HFFc6 (cell line): ENCODE measurements around the gene UNC5C. TPM values are rescaled to one million over a fixed set of nuclear protein-coding genes. Genes with fewer than 3 reads are reported as not detected.

ENCODE experiments used
- DNase-seq: peaks from one replicate; pipeline ENCODE4 v3.0.0-alpha.2; 2018
- H3K27ac Mint-ChIP-seq: 2 replicates; pipeline ENCODE4 v1.8.0; 2020; ENCODE audit warnings: mild to moderate bottlenecking, mixed read lengths
- H3K27me3 Mint-ChIP-seq: 2 replicates; pipeline ENCODE4 v1.8.0; 2021; ENCODE audit warnings: mild to moderate bottlenecking, moderate library complexity, mixed read lengths; ENCODE audit not compliant: insufficient read depth
- H3K36me3 Mint-ChIP-seq: 2 replicates; pipeline ENCODE4 v1.8.0; 2021; ENCODE audit warnings: low read depth, mixed read lengths
- H3K4me1 Mint-ChIP-seq: 2 replicates; pipeline ENCODE4 v1.8.0; 2020; ENCODE audit warnings: low read depth, mixed read lengths
- H3K4me3 Mint-ChIP-seq: 2 replicates; pipeline ENCODE4 v1.8.0; 2020; ENCODE audit warnings: mild to moderate bottlenecking, moderate library complexity, mixed read lengths
- H3K9me3 Mint-ChIP-seq: 2 replicates; pipeline ENCODE4 v1.8.0; 2020; ENCODE audit warnings: mild to moderate bottlenecking, mixed read lengths
- total RNA-seq, 6 experiments: library from RNA; stranded (reverse); fragmentation: NEBNext Ultra II Directional; extraction: Animal tissue kit (Norgen Biotek cat#: 25700); gene quantifications; 2 replicates in 1 of 6; 3 replicates in 5 of 6; pipeline ENCODE4 v1.2.3, GENCODE V29; 2021
- TF ChIP-seq, protein P1 (sequence below): fragments of 200-600 bp; sonication (generic); IDR thresholded peaks from 2 replicates; pipeline ENCODE4 v1.5.0; 2021; ENCODE audit warnings: antibody characterized with exemption, mild to moderate bottlenecking

Gene UNC5C
- total RNA-seq, 6 experiments from 2014 or later = not detected

DNA sequence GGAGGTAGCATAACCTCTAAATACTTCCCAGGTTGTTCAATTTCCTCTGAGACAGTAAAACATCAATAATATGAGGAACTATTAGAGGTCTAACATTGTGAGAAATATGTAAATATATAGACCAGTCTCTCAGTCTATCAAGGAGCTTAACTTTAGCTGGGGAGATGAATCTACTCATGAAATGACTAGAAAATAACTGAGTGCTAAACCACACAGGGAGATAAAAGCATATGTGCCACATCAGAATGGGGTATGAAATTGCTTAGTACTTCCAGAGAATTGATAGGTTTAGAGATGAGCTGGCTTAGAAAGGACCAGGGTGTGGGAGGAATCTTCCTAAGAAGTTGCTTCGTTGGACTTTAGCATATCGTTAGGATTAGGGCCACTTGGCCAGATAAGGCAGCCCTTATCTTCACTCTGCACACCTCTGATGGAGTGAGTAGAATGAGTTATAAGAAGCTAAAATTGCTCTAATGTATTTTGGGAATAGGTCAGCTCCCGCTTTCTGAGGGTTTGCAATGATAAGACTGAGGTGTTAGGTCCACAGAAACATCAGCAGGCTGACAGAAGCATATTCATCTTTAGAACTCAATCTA, 299.2 kb downstream of the UNC5C start:
- no peaks in the 10 kb centered on the region for H3K27me3 Mint-ChIP-seq
- DNase-seq = no peak
- H3K9me3 Mint-ChIP-seq = peaks cover 23% of the 10 kb centered on the region

DNA sequence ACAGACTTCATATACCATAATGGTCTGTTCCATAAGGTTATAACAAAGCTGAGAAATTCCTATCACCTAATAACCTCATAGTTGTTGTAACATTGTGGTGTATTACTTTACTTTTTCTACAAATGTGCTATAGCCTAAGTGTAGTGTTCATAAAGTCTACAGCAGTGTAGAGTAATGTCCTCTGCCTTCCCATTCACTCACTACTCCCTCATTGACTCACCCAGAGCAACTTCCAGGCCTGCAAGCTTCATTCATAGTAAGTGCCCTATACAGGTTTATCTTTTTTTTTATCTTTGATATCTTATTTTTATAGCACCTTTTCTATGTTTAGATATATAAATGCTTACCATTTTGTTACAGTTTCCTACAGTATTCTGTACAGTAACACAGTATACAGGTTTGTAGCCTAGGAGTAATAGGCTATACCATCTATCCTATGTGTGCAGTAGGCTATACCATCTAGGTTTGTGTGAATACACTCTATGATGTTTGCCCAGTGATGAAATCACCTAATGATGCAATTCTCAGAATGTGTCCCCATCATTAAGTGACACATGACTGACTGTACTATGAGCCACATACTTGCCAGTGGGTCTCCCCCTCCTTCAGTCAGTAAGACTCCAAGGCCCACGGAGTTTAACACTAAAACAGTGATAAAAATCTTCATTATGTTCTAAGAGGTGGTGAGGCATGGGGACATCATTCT, 299.9 kb downstream of the UNC5C start:
- Mint-ChIP-seq H3K4me3 (no peak overlapping the region), H3K36me3 (no peaks in the 10 kb centered on the region), H3K4me1 (no peaks in the 10 kb centered on the region), H3K9me3 (peaks cover 20% of the 10 kb centered on the region), H3K27me3 (no peaks in the 10 kb centered on the region), H3K27ac (no peak overlapping the region)
- TF ChIP-seq, protein P1, sequence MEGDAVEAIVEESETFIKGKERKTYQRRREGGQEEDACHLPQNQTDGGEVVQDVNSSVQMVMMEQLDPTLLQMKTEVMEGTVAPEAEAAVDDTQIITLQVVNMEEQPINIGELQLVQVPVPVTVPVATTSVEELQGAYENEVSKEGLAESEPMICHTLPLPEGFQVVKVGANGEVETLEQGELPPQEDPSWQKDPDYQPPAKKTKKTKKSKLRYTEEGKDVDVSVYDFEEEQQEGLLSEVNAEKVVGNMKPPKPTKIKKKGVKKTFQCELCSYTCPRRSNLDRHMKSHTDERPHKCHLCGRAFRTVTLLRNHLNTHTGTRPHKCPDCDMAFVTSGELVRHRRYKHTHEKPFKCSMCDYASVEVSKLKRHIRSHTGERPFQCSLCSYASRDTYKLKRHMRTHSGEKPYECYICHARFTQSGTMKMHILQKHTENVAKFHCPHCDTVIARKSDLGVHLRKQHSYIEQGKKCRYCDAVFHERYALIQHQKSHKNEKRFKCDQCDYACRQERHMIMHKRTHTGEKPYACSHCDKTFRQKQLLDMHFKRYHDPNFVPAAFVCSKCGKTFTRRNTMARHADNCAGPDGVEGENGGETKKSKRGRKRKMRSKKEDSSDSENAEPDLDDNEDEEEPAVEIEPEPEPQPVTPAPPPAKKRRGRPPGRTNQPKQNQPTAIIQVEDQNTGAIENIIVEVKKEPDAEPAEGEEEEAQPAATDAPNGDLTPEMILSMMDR = no peak
- DNase-seq = no peak

More for the DNA sequence above, 299.2 kb downstream of the UNC5C start:
- Mint-ChIP-seq H3K4me1 (no peaks in the 10 kb centered on the region), H3K27ac (no peak overlapping the region), H3K4me3 (no peak overlapping the region), H3K36me3 (no peaks in the 10 kb centered on the region)
- TF ChIP-seq, protein P1 = no peak

DNA sequence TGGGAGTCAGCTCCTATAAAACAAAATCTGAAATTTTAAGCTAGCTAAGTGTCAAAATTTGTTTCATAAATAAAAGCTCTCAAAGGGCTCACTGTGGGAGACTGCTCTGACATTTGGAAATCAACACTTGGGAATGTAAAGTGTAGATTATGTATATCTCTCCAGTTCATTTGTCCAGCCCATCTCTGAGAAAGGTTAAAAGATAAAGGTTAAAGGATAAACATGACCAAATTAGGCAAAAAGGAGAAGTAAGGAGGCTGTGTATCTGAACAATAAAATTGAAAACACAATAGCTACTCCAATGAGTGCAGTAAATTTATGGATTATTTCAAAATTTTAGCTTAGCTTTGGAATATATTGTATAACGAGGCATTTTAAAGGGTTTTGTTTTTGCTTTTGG, 304.9 kb downstream of the UNC5C start:
- Mint-ChIP-seq H3K9me3 (peaks cover 20% of the 10 kb centered on the region), H3K4me1 (no peaks in the 10 kb centered on the region), H3K27ac (no peak overlapping the region), H3K4me3 (no peak overlapping the region), H3K36me3 (no peaks in the 10 kb centered on the region), H3K27me3 (no peaks in the 10 kb centered on the region)
- TF ChIP-seq, protein P1 = no peak
- DNase-seq = no peak

DNA sequence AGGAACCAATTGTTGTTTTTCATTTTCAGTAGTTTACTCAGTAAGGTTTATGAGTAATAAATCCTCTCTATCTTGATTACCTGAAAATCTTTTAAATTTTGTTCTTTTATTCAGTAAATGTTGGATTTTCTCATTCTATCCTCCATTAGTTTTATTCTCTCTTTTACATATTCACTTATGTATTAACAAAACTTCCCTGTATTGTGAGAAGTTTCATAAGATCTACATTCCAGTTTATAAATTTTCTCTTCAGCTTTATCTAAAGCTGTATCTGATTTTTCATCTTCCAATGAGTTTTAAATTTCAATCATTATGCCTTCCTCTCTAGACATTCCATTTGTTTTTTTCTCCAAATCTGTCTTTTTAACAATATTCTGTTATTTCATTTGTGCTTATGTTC, 310.2 kb downstream of the UNC5C start:
- H3K4me1 Mint-ChIP-seq = no peaks in the 10 kb centered on the region
- TF ChIP-seq, protein P1 = no peak
- no peaks in the 10 kb centered on the region for H3K36me3 Mint-ChIP-seq
- no peak overlapping the region for H3K4me3 Mint-ChIP-seq
- H3K27ac Mint-ChIP-seq = no peak overlapping the region
- no peaks in the 10 kb centered on the region for H3K27me3 Mint-ChIP-seq
- peaks cover 9% of the 10 kb centered on the region; the same call in 1 of the 2 replicates for H3K9me3 Mint-ChIP-seq
- DNase-seq = no peak

DNA sequence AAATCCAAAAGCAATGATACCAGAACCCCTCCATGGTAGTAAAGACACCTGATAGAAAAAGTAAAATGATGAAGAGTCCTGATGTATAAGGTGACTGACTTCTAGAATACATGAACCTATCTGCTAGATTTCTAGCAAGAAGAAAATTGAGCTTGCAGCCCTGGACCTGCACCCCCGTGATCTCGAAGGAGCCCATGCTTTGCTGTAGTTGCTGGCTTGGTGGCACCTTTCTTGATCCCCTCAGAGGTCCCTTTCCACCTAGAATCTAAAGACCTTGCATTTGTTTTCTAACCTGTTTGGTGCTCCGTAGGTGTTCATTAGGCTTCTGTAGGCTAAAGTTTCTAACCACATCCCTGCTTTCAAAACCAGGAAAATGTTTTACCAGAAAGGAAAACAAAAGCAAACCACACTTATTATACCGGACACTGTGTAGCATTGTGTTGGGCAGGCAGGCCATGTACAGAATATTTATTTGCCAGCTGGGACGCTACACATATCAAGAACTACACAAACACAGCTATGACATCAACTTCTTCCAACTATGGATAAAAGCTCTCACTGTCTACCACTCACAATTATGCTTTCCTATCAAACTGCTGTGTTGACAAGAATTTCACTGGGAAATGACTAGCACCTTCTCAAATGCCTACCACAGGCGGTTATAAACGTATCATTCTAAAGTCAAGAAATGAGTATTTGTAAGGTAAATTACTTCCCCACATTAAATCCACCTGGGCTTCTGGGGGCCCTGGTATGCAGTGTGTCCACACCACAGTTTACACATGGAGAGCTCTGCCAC, 316.2 kb downstream of the UNC5C start:
- no peak overlapping the region for H3K27ac Mint-ChIP-seq
- H3K4me3 Mint-ChIP-seq = no peak overlapping the region
- TF ChIP-seq, protein P1 = no peak
- H3K4me1 Mint-ChIP-seq = no peaks in the 10 kb centered on the region
- H3K27me3 Mint-ChIP-seq = no peaks in the 10 kb centered on the region
- no peaks in the 10 kb centered on the region for H3K36me3 Mint-ChIP-seq
- H3K9me3 Mint-ChIP-seq = 0 out of 2 replicates have a peak, but pooled peaks cover 3% of the 10 kb centered on the region
- no peak for DNase-seq
